ENCODE measurements around the gene CYP24A1.

- TF ChIP-seq EZH2phosphoT487 (IDR thresholded peaks at IDR 0.05; ENCODE audit: insufficient read depth, low read depth) (no peak), EZH2 (IDR thresholded peaks at IDR 0.05; ENCODE audit: insufficient read depth, poor library complexity, severe bottlenecking) (no peak)
Observed at GRCh38 chr20:54165803-54166202, 8.0 kb downstream of the CYP24A1 start.
